ENCODE data around the gene SCGN. TPM values are rescaled to one million over a fixed set of nuclear protein-coding genes. Genes with fewer than 3 reads are reported as not detected.

The SCGN gene
- total RNA-seq, 1 donor from 2014 or later: not detected

DNA sequence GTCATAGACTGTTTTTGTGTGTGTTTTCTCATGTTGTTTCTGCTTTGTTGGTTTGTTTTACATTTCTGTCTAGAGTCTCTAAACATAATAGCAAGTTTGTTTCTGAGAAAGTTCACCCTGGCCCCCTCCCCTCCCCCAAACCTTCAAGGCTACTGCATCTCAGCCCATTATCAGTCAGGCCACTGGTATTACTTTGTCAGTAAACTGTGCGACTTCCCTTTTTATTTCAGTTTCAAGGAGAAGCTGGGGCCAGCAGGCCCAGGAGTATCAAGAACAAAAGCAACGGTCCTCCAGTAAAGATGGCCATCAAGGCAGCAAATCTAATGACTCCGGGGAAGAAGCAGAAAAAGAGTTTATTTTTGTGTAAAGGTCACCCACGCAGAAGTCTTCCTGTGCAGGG, 32.8 kb upstream of the SCGN start:
- no peak for DNase-seq (ENCODE audit: extremely low spot score, unreplicated experiment)
- Mint-ChIP-seq H3K27ac (ENCODE audit: unreplicated experiment) (no peak overlapping the region), H3K4me3 (ENCODE audit: unreplicated experiment) (no peak overlapping the region), H3K27me3 (ENCODE audit: unreplicated experiment) (no peaks in the 10 kb centered on the region), H3K9me3 (ENCODE audit: unreplicated experiment) (no peaks in the 10 kb centered on the region), H3K4me1 (ENCODE audit: unreplicated experiment) (no peaks in the 10 kb centered on the region), H3K36me3 (ENCODE audit: unreplicated experiment) (peaks cover 6% of the 10 kb centered on the region)
- TF ChIP-seq CTCF (IDR thresholded peaks at IDR 0.05): no peak

DNA sequence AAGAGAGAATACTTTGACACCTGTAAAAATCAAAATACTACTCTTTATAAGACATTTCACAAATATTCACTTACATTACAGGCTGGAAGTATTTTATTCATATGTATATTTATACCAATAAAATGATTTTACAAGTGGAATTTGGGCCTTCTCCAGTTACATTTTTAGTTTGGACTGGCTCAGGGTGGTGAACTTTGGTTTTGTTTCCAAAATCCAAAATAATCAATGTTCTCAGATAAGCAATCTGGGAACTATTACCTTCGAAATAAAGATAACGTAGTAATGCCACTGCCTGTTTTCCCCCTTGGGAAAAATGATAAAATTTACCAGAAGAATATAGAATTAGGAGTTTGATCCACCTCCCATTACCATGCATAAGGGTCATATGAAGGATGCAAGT, 31.6 kb upstream of the SCGN start:
- no peak for TF ChIP-seq CTCF (IDR thresholded peaks at IDR 0.05)
- Mint-ChIP-seq H3K27me3 (ENCODE audit: unreplicated experiment) (no peaks in the 10 kb centered on the region), H3K4me1 (ENCODE audit: unreplicated experiment) (no peaks in the 10 kb centered on the region), H3K27ac (ENCODE audit: unreplicated experiment) (no peak overlapping the region), H3K4me3 (ENCODE audit: unreplicated experiment) (no peak overlapping the region), H3K36me3 (ENCODE audit: unreplicated experiment) (peaks cover 2% of the 10 kb centered on the region), H3K9me3 (ENCODE audit: unreplicated experiment) (no peaks in the 10 kb centered on the region)
- no peak for DNase-seq (ENCODE audit: extremely low spot score, unreplicated experiment)

GRCh38 chr6:25623065-25623464, 28.9 kb upstream of the SCGN start:
- no peak overlapping the region for H3K4me3 Mint-ChIP-seq (ENCODE audit: unreplicated experiment)
- no peak for DNase-seq (ENCODE audit: extremely low spot score, unreplicated experiment)
- TF ChIP-seq CTCF (IDR thresholded peaks at IDR 0.05): no peak
- no peaks in the 10 kb centered on the region for H3K4me1 Mint-ChIP-seq (ENCODE audit: unreplicated experiment)
- no peak overlapping the region for H3K27ac Mint-ChIP-seq (ENCODE audit: unreplicated experiment)
- no peaks in the 10 kb centered on the region for H3K9me3 Mint-ChIP-seq (ENCODE audit: unreplicated experiment)
- peaks cover 2% of the 10 kb centered on the region for H3K36me3 Mint-ChIP-seq (ENCODE audit: unreplicated experiment)
- no peaks in the 10 kb centered on the region for H3K27me3 Mint-ChIP-seq (ENCODE audit: unreplicated experiment)

GRCh38 chr6:25623879-25624278, 28.1 kb upstream of the SCGN start:
- Mint-ChIP-seq H3K9me3 (ENCODE audit: unreplicated experiment) (no peaks in the 10 kb centered on the region), H3K27me3 (ENCODE audit: unreplicated experiment) (peaks cover 2% of the 10 kb centered on the region), H3K36me3 (ENCODE audit: unreplicated experiment) (peaks cover 2% of the 10 kb centered on the region), H3K27ac (ENCODE audit: unreplicated experiment) (no peak overlapping the region), H3K4me1 (ENCODE audit: unreplicated experiment) (no peaks in the 10 kb centered on the region), H3K4me3 (ENCODE audit: unreplicated experiment) (no peak overlapping the region)
- no peak for TF ChIP-seq CTCF (IDR thresholded peaks at IDR 0.05)
- DNase-seq (ENCODE audit: extremely low spot score, unreplicated experiment): no peak

GRCh38 chr6:25627001-25627400, 25.0 kb upstream of the SCGN start:
- no peak for DNase-seq (ENCODE audit: extremely low spot score, unreplicated experiment)

More at GRCh38 chr6:25627001-25627400, 25.0 kb upstream of the SCGN start:
- Mint-ChIP-seq H3K9me3 (ENCODE audit: unreplicated experiment) (no peaks in the 10 kb centered on the region), H3K27ac (ENCODE audit: unreplicated experiment) (no peak overlapping the region), H3K4me3 (ENCODE audit: unreplicated experiment) (no peak overlapping the region), H3K4me1 (ENCODE audit: unreplicated experiment) (no peaks in the 10 kb centered on the region), H3K36me3 (ENCODE audit: unreplicated experiment) (no peaks in the 10 kb centered on the region), H3K27me3 (ENCODE audit: unreplicated experiment) (peaks cover 14% of the 10 kb centered on the region)
- TF ChIP-seq CTCF (IDR thresholded peaks at IDR 0.05): no peak
